Measurements from ENCODE around the gene RANGAP1. TPM values are rescaled to one million over a fixed set of nuclear protein-coding genes. Genes with fewer than 3 reads are reported as not detected.

RANGAP1 gene
- total and polyA plus RNA-seq, 9 donors, result 17.2 to 37.9 (median 32.1) TPM

GRCh38 chr22:41206719-41207118 is 79.3 kb downstream of the RANGAP1 start:
- Histone ChIP-seq H3K9me3 (no peaks in the 10 kb centered on the region), H3K4me3 (no peak overlapping the region), H3K36me3 (no peaks in the 10 kb centered on the region), H3K27me3 (no peaks in the 10 kb centered on the region), H3K27ac (no peak overlapping the region), H3K4me1 (ENCODE audit: insufficient read depth) (peaks cover 6% of the 10 kb centered on the region)
- WGBS, 3 donors, result 90 to 94% (median 91%) methylated on average over 9 of the region's 9 CpGs
- TF ChIP-seq CTCF (IDR thresholded peaks at IDR 0.05), result no peak
- no peak for TF ChIP-seq EP300 (IDR thresholded peaks at IDR 0.05)
- TF ChIP-seq POLR2A (IDR thresholded peaks at IDR 0.05), result no peak
- intact Hi-C loops (cut with DNase I), result no loop called here
- DNase-seq, result no peak

GRCh38 chr22:41204992-41205900 is 80.7 kb downstream of the RANGAP1 start, which contains the start of gene L3MBTL2:
Gene L3MBTL2 (plus strand): TSS chr22:41205312. CDS start chr22:41205363, 51 bp downstream.
- H3K4me3 ChIP-seq, result peak within 1 kb of the TSS; percentile 82
- TF ChIP-seq EP300 (IDR thresholded peaks at IDR 0.05), result no peak
- TF ChIP-seq POLR2A (IDR thresholded peaks at IDR 0.05), result peak; percentile 52
- TF ChIP-seq CTCF (IDR thresholded peaks at IDR 0.05), result no peak
- H3K4me1 ChIP-seq (ENCODE audit: insufficient read depth), result peaks cover 6% of the 10 kb centered on the region
- no peaks in the 10 kb centered on the region for H3K36me3 ChIP-seq
- WGBS, 3 donors, result 1 to 2% (median 2%) methylated on average over 44 to 47 of the region's 47 CpGs
- peak within 1 kb of the TSS in 1 of 2 donors; percentile 60 for H3K27ac ChIP-seq
- H3K9me3 ChIP-seq, result no peaks in the 10 kb centered on the region
- DNase-seq, result peak; percentile 97 to 98 (median 97)
- H3K27me3 ChIP-seq, result no peaks in the 10 kb centered on the region
- intact Hi-C loops (cut with DNase I), result no loop called here

GRCh38 chr22:41204066-41204465 is 81.9 kb downstream of the RANGAP1 start:
- intact Hi-C loops (cut with DNase I), result no loop called here

GRCh38 chr22:41203118-41203517 is 82.9 kb downstream of the RANGAP1 start:
- Histone ChIP-seq H3K9me3 (no peaks in the 10 kb centered on the region), H3K4me3 (no peak overlapping the region), H3K27me3 (no peaks in the 10 kb centered on the region), H3K4me1 (ENCODE audit: insufficient read depth) (peaks cover 6% of the 10 kb centered on the region), H3K36me3 (no peaks in the 10 kb centered on the region), H3K27ac (no peak overlapping the region)
- TF ChIP-seq CTCF (IDR thresholded peaks at IDR 0.05) (no peak), POLR2A (IDR thresholded peaks at IDR 0.05) (no peak), EP300 (IDR thresholded peaks at IDR 0.05) (no peak)
- 85 to 91% (median 86%) methylated on average over 2 of the region's 2 CpGs for WGBS, 3 donors
- no peak for DNase-seq
- intact Hi-C loops (cut with DNase I), result no loop called here

More at GRCh38 chr22:41204066-41204465, 81.9 kb downstream of the RANGAP1 start:
- no peak overlapping the region for H3K4me3 ChIP-seq
- no peaks in the 10 kb centered on the region for H3K36me3 ChIP-seq
- DNase-seq, result no peak
- no peaks in the 10 kb centered on the region for H3K9me3 ChIP-seq
- 59 to 67% (median 64%) methylated on average over 6 of the region's 6 CpGs for WGBS, 3 donors
- H3K27ac ChIP-seq, result no peak overlapping the region
- TF ChIP-seq CTCF (IDR thresholded peaks at IDR 0.05), result no peak
- TF ChIP-seq POLR2A (IDR thresholded peaks at IDR 0.05), result no peak
- no peak for TF ChIP-seq EP300 (IDR thresholded peaks at IDR 0.05)
- no peaks in the 10 kb centered on the region for H3K27me3 ChIP-seq
- peaks cover 6% of the 10 kb centered on the region for H3K4me1 ChIP-seq (ENCODE audit: insufficient read depth)
